HUES6 (cell line): Measurements from ENCODE around the gene FCER2.

Experiments used
- H3K27ac ChIP-seq: 2 replicates; pipeline ENCODE4 v1.7.0; 2013; ENCODE audit warnings: low read depth, mild to moderate bottlenecking, low read length, inconsistent platforms
- H3K27me3 ChIP-seq: 2 replicates; pipeline ENCODE4 v1.6.1; 2013; ENCODE audit warnings: low read length; ENCODE audit not compliant: control insufficient read depth, insufficient read depth
- H3K36me3 ChIP-seq: 2 replicates; pipeline ENCODE4 v1.6.1; 2013; ENCODE audit warnings: low read length; ENCODE audit not compliant: control insufficient read depth, insufficient read depth
- H3K4me1 ChIP-seq: 2 replicates; pipeline ENCODE4 v1.6.1; 2013; ENCODE audit warnings: low read length; ENCODE audit not compliant: control insufficient read depth, insufficient read depth
- H3K4me3 ChIP-seq: 2 replicates; pipeline ENCODE4 v1.5.1; 2013; ENCODE audit warnings: low read depth, low read length
- H3K9ac ChIP-seq: one replicate; pipeline ENCODE4 v1.6.1; 2013; ENCODE audit warnings: mild to moderate bottlenecking, low read length
- H3K9me3 ChIP-seq: 2 replicates; pipeline ENCODE4 v1.6.1; 2013; ENCODE audit warnings: low read depth, low read length; ENCODE audit not compliant: control insufficient read depth, insufficient read depth

The FCER2 gene

DNA sequence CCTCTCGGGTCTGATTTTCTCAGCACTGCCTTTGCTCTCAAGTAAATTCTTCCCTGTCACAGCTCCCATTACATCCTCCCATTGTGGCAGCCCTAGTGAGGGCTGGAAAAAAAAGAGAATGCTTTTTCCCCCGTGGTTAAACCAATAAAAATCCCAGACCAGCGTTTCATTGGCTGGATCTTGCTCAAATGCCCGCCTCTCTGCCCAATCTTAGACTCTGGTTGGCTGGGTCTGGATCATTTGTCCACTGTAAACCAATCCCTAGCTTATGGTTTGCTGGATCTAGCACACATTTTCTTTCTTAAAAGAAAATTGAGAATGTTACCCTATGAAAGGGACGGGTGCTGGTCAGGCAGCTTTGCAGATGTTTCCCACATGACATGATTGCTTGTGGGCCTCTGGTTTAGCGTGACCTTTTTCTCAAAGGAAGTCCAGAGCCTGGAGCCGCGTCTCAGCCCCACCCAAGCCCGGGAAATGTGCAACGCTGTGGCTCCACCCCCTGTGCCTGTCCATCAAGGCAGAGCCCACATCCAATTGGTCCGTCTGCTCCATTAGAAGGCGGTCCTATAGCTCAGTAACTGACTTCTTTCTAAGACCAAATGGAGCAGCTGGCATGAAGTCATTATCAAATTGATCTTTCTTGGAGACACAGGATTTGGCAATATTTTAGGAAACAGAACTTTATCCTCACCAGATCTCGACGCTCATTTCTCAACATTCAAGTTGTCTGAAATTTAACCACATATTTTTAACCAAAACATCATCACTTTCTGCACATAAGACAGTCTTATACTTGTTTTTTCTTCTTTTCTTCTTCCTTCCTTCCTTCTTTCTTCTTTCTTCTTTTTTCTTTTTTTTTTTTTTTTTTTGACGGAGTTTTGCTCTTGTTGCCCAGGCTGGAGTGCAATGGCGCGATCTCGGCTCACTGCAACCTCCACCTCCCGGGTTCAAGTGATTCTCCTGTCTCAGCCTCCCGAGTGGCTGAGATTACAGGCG is 27.6 kb downstream of the FCER2 start:
- Histone ChIP-seq H3K9ac (no peak overlapping the region), H3K27ac (no peak overlapping the region), H3K36me3 (no peaks in the 10 kb centered on the region), H3K9me3 (no peaks in the 10 kb centered on the region), H3K4me3 (no peak overlapping the region), H3K4me1 (peaks cover 11% of the 10 kb centered on the region; the same call in 1 of the 2 replicates), H3K27me3 (peaks cover 88% of the 10 kb centered on the region)

DNA sequence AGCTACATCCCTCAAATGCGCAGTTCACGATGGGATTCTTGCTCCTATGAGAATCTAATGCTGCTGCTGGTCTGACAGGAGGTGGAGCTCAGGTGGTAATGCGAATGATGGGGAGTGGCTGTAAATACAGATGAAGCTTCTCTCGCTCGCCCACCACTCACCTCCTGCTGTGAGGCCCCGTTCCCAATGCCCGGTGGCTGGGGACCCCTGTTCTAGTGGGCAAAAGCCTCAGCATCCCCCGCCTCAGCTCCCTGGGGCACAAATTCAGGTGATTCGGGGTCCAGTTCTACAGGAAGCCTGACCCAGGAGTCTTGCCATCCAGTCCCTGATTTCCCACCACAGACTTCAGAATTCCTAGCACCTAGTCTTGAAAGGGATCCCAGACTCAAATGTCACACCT is 29.4 kb downstream of the FCER2 start:
- H3K27me3 ChIP-seq = peaks cover 87% of the 10 kb centered on the region

DNA sequence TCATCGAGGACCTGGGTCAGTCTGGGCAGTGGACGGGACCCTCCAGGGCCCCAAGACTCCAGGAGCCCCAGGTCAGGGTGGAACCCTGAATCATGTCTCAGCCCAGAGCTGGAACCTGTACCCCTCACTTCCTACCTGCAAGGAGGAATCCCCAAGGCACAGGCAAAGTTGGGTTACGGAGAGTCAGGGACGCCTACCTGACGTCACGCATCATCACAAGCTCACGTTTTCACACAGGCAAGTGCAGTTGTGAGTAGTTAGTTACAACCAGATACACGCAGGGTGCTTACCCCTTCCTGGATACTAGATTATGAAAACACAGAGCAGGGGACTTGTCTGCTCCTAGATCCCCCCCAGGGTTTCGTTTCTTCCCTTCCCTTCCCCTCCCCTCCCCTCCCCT is 31.1 kb downstream of the FCER2 start:
- peaks cover 7% of the 10 kb centered on the region; the same call in 1 of the 2 replicates for H3K4me1 ChIP-seq
- no peak overlapping the region for H3K9ac ChIP-seq
- H3K27me3 ChIP-seq = peaks cover 76% of the 10 kb centered on the region

More for the DNA sequence above, 29.4 kb downstream of the FCER2 start:
- Histone ChIP-seq H3K27ac (no peak overlapping the region), H3K9ac (no peak overlapping the region), H3K36me3 (no peaks in the 10 kb centered on the region), H3K4me1 (peaks cover 8% of the 10 kb centered on the region; the same call in 1 of the 2 replicates), H3K4me3 (no peak overlapping the region), H3K9me3 (no peaks in the 10 kb centered on the region)

DNA sequence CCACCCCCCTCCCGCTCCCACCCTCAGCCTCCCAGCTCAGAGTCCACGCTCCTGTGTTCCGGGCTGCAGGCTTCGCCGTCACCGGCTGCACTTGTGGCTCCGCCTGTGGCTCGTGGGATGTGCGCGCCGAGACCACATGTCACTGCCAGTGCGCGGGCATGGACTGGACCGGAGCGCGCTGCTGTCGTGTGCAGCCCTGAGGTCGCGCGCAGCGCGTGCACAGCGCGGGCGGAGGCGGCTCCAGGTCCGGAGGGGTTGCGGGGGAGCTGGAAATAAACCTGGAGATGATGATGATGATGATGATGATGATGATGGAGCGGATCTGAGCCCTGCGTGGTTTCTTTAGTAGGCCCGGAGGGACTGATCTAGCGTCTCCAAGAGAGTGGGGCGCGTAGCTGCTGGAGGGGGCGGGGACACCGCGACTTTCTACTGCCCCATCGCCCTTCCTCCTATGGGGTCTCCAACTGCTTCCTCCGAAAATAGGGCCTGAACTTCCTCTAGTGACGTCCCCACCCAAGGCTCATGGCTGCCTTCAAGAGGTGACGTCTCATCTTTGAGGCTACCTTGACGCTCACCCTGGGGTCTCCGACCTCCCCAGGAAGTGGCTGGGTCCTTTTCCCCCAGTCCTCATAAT is 31.7 kb downstream of the FCER2 start:
- Histone ChIP-seq H3K9ac (no peak overlapping the region), H3K9me3 (no peaks in the 10 kb centered on the region), H3K27me3 (peaks cover 75% of the 10 kb centered on the region), H3K36me3 (no peaks in the 10 kb centered on the region), H3K4me1 (peaks cover 7% of the 10 kb centered on the region; the same call in 1 of the 2 replicates), H3K4me3 (peak overlapping the region; percentile 55), H3K27ac (no peak overlapping the region)

More for the DNA sequence above, 31.1 kb downstream of the FCER2 start:
- Histone ChIP-seq H3K27ac (no peak overlapping the region), H3K36me3 (no peaks in the 10 kb centered on the region), H3K4me3 (peak overlapping the region; percentile 55), H3K9me3 (no peaks in the 10 kb centered on the region)

DNA sequence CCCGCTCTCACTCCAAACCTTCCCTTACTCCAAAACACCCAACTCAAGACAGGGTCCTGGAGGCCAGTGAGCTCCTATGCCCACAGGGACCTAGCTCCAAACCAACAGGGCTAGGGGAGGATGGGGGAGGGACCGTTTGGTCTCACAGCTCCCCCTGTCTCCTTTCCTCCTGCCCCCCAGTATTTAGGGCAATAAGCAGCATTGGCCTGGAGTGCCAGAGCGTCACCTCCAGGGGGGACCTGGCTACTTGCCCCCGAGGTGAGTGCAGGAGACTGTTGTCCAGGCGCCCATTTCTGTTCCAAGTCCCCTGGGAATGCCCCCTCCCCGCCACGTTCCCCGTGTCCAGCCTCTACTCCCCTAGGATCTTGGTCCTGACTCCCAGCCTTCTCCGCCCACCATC is 32.3 kb downstream of the FCER2 start:
- Histone ChIP-seq H3K36me3 (no peaks in the 10 kb centered on the region), H3K4me3 (peak overlapping the region; percentile 39), H3K4me1 (peaks cover 7% of the 10 kb centered on the region; the same call in 1 of the 2 replicates), H3K9ac (no peak overlapping the region), H3K27ac (no peak overlapping the region), H3K27me3 (peaks cover 75% of the 10 kb centered on the region), H3K9me3 (no peaks in the 10 kb centered on the region)

DNA sequence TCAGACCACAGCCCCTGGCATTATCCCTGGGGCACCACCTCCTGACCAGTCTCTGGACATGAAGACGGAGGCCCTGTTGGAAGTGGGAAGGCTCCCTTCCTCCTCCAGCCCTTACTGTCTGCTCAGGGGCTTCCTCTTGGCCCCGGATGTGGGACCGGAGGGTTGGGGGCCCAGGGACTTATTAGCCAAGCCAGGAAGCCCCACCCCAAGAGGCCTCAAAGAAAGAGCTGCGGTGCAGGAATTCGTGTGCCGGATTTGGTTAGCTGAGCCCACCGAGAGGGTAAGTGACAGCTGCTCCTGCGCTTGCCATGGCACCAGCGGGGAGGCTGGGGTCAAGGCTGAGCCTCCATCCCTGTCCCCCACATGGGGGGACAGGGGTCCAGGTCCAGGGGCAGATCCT is 33.1 kb downstream of the FCER2 start, which contains the start of gene RETN:
Gene RETN (plus strand): TSS at position 208 of the 400 bp plus-strand sequence. CDS start 278 bp downstream, outside the sequence.
- peak within 1 kb of the TSS; percentile 39 for H3K4me3 ChIP-seq
- peaks cover 70% of the 10 kb centered on the region for H3K27me3 ChIP-seq
- H3K4me1 ChIP-seq = peaks cover 7% of the 10 kb centered on the region; the same call in 1 of the 2 replicates
- H3K9ac ChIP-seq = no peak within 1 kb of the TSS
- H3K36me3 ChIP-seq = no peaks in the 10 kb centered on the region
- no peak within 1 kb of the TSS for H3K27ac ChIP-seq
- H3K9me3 ChIP-seq = no peaks in the 10 kb centered on the region

DNA sequence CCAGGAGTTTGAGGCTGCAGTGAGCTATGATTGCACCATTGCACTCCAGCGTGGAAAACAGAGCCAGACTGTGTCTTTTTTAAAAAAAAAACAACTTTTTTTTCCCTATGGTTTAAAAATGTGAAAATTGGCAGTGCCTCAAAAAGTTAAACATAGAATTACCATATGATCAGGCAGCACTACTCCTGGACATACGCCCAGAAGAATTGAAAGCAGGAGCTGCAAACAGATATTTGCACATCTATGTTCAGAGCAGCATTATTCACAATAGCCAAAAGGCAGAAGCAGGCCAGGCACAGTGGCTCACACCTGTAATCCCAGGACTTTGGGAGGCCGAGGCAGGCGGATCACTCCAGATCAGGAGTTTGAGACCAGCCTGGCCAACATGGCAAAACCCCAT is 36.9 kb downstream of the FCER2 start:
- no peaks in the 10 kb centered on the region for H3K9me3 ChIP-seq
- peaks cover 43% of the 10 kb centered on the region for H3K27me3 ChIP-seq
- no peak overlapping the region for H3K4me3 ChIP-seq
- no peak overlapping the region for H3K27ac ChIP-seq
- H3K9ac ChIP-seq = no peak overlapping the region
- no peaks in the 10 kb centered on the region for H3K36me3 ChIP-seq
- peaks cover 3% of the 10 kb centered on the region; the same call in 1 of the 2 replicates for H3K4me1 ChIP-seq

DNA sequence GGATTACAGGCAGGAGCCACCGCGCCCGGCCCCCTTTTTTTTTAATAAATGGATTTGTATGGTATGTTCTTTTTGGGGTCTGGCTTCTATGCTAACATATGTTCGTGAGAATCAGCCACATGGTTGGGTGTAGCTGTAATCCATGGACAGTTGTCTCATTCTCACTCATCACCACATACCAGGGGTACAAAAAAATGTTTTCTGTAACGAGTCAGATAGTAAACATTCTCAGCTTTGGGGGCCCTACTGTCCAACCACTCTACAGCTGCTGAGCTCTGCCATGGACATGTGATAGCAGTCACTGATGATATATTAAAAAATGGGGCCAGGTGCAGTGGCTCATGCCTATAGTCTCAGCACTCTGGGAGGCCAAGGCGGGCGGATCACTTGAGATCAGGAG is 38.2 kb downstream of the FCER2 start:
- Histone ChIP-seq H3K9me3 (no peaks in the 10 kb centered on the region), H3K27me3 (peaks cover 32% of the 10 kb centered on the region), H3K4me1 (no peaks in the 10 kb centered on the region), H3K9ac (no peak overlapping the region), H3K27ac (no peak overlapping the region), H3K36me3 (no peaks in the 10 kb centered on the region), H3K4me3 (no peak overlapping the region)

DNA sequence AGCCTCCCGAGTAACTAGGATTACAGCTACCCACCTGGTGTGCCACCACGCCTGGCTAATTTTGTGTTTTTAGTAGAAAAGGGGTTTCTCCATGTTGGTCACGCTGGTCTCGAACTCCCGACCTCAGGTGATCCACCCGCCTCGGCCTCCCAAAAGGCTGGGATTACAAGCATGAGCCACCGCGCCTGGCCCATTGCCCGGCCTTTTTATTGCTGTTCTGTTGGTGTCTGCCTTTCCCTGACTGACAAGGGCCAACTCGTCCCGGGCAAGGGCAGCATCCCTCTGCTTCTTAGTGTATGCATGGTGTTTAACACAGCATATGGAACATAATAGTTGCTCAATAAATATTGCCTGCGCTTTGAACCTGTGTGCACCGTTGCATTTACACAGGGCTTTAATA is 39.3 kb downstream of the FCER2 start:
- Histone ChIP-seq H3K9me3 (no peaks in the 10 kb centered on the region), H3K27me3 (peaks cover 31% of the 10 kb centered on the region; the same call in 1 of the 2 replicates), H3K4me3 (no peak overlapping the region), H3K9ac (no peak overlapping the region), H3K27ac (no peak overlapping the region), H3K4me1 (no peaks in the 10 kb centered on the region), H3K36me3 (no peaks in the 10 kb centered on the region)

DNA sequence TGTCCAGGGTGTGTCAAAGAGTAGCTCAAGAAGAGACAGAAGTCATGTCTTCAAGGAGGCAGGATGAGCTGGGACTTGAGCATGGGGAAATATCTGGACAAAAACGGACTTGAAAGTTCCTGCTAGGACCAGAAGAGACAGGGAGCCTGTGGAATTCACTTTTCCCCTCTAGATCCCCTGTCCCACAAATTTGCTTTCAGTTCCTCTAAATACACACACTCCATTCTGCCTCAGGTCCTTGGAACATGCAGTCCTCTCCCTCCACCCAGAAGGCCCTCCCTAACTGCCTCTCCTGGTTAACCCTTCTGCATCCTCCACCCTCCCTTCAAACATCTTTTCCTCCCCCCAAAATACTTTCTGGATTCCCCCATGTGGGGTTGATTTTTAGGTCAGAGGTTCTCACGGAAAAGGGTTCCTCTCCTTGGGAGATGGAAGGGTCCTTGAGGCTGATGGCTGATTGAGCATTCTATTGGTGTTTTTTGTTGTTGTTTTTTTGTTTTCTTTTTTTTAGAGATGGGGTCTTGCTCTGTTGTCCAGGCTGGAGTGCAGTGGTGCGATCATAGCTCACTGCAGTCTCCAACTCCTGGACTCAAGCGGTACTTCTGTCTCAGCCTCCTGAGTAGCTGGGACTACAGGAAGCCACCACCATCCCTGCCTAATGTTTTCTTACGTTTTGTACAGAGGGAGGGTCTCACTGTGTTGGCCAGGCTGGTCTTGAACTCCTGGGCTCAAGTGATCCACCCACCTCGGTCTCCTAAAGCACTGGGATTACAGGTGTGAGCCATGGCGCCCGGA is 40.0 kb downstream of the FCER2 start:
- Histone ChIP-seq H3K4me1 (no peaks in the 10 kb centered on the region), H3K36me3 (no peaks in the 10 kb centered on the region), H3K4me3 (no peak overlapping the region), H3K9ac (no peak overlapping the region), H3K27ac (no peak overlapping the region), H3K27me3 (peaks cover 29% of the 10 kb centered on the region; the same call in 1 of the 2 replicates), H3K9me3 (no peaks in the 10 kb centered on the region)
